Measurements from ENCODE around the gene CFAP20DC. TPM values are rescaled to one million over a fixed set of nuclear protein-coding genes. Genes with fewer than 3 reads are reported as not detected.

Gene CFAP20DC
- total and polyA plus RNA-seq, 2 of the 8 experiments (the other 6 are each of a cell fraction or from before 2014, with no cell fraction given): 2.2 to 2.8 TPM

GRCh38 chr3:58864480-58864879 lies 185.3 kb downstream of the CFAP20DC start (continued):
- TF ChIP-seq HDAC2 (IDR thresholded peaks at IDR 0.05; ENCODE audit: borderline replicate concordance in 1 of 2, low read depth in 2 of 2, low read length in 2 of 2) (no peak), PHF8 (conservative IDR thresholded peaks at IDR 0.05; ENCODE audit: low read depth, low read length) (no peak)

Measured in H1 (cell line).